Measurements from ENCODE around the gene NR2F2. TPM values are rescaled to one million over a fixed set of nuclear protein-coding genes. Genes with fewer than 3 reads are reported as not detected.
A peak's percentile ranks its signal among the peaks of the same experiment; 100 is the strongest.

Gene NR2F2
- total and polyA plus RNA-seq, 2 donors (not counting 1 experiment from before 2014, with no cell fraction given): not detected

DNA sequence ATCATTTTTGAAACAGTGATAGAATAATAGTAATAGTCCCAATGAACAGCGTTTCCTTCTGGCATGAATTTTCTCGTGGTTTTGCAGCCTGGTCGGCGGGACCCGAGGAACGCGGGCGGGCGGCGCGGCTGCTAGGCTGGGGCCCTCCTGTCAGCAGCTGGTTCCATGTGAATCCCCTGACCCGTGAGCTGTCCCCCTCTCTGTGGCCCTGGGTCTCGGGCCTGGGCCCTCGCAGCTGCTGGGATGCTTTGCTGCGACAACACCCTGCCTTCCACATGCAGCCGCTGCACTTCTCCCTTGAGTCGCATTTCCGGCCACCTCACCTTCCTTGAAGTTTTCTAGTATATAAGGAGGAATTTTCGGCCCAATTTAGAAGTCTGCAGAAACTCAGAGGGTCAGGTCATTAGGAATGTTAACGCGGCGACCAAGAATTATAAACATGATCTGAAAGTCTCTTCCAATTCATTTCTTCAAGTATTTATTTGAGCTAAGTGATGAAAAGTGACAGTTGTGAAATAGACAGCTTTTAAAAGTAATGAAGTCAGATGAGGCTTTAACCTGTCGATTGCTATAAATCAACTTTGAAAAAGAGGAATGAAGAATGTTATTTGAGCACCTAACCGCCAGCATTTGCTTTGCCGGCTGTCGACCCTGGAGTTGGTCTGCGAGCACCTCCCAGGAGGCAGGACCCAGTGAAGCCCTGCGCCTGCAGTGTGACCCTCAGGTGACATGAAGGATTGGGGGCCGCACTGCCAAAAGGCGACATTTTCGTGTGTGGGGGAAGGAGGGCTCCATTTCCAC is 27.7 kb downstream of the NR2F2 start:
- H3K27ac ChIP-seq (ENCODE audit: low read length in 2 of 2): no peak overlapping the region
- H3K4me1 ChIP-seq (ENCODE audit: control insufficient read depth in 2 of 2, insufficient read depth in 2 of 2, low read length in 2 of 2): peaks cover 21 to 24% of the 10 kb centered on the region in 2 donors
- no peaks in the 10 kb centered on the region for H3K79me2 ChIP-seq (ENCODE audit: control insufficient read depth, insufficient read depth, low read length)
- no peaks in the 10 kb centered on the region for H4K20me1 ChIP-seq (ENCODE audit: control insufficient read depth, insufficient read depth, low read length, poor library complexity, severe bottlenecking)
- Mint-ChIP-seq H3K27me3 (peaks cover 59% of the 10 kb centered on the region), H3K27ac (no peak overlapping the region), H3K4me3 (peak overlapping the region; percentile 84), H3K9me3 (ENCODE audit: insufficient read depth) (no peaks in the 10 kb centered on the region), H3K4me1 (peaks cover 21% of the 10 kb centered on the region)
- no peak for DNase-seq
- H3K27me3 ChIP-seq (replicated peaks in 1 of 4; ENCODE audit: control extremely low read depth in 1 of 4, control insufficient read depth in 3 of 4, insufficient read depth in 4 of 4, low read length in 3 of 4): peaks cover 0 to 96% (median 51%) of the 10 kb centered on the region in 4 experiments
- 13% methylated on average over 22 of the region's 31 CpGs for WGBS (ENCODE audit: insufficient coverage)
- POLR2A ChIA-PET: no interaction called here
- peak overlapping the region; percentile 56 for H3K9ac ChIP-seq (ENCODE audit: low read length)
- H3K4me2 ChIP-seq (replicated peaks; ENCODE audit: low read depth, low read length, poor library complexity, severe bottlenecking): peak overlapping the region; percentile 84
- CTCF ChIA-PET: no interaction called here
- H3K9me3 ChIP-seq (ENCODE audit: control extremely low read depth in 1 of 3, control insufficient read depth in 2 of 3, insufficient read depth in 1 of 3, low read length in 2 of 3): peaks cover 0 to 68% (median 0%) of the 10 kb centered on the region in 3 donors
- H3K4me3 ChIP-seq (ENCODE audit: control extremely low read depth in 1 of 5, extremely low read depth in 1 of 5, insufficient read depth in 1 of 5, low read depth in 2 of 5, low read length in 4 of 5): peak overlapping the region in 3 of 5 experiments; percentile 25 to 61 (median 37)
- no peak for ATAC-seq (ENCODE audit: low read depth)
- peak overlapping the region; percentile 68 for H2AFZ ChIP-seq (ENCODE audit: insufficient read depth, low read depth, low read length, poor library complexity, severe bottlenecking)
- intact Hi-C loops (cut with micrococcal nuclease): no loop called here
- no peaks in the 10 kb centered on the region for H3K36me3 ChIP-seq (replicated peaks in 1 of 2; ENCODE audit: control extremely low read depth in 1 of 2, control insufficient read depth in 1 of 2, extremely low read depth in 1 of 2, insufficient read depth in 2 of 2, low read length in 1 of 2)
- TF ChIP-seq, protein P1, sequence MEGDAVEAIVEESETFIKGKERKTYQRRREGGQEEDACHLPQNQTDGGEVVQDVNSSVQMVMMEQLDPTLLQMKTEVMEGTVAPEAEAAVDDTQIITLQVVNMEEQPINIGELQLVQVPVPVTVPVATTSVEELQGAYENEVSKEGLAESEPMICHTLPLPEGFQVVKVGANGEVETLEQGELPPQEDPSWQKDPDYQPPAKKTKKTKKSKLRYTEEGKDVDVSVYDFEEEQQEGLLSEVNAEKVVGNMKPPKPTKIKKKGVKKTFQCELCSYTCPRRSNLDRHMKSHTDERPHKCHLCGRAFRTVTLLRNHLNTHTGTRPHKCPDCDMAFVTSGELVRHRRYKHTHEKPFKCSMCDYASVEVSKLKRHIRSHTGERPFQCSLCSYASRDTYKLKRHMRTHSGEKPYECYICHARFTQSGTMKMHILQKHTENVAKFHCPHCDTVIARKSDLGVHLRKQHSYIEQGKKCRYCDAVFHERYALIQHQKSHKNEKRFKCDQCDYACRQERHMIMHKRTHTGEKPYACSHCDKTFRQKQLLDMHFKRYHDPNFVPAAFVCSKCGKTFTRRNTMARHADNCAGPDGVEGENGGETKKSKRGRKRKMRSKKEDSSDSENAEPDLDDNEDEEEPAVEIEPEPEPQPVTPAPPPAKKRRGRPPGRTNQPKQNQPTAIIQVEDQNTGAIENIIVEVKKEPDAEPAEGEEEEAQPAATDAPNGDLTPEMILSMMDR (IDR thresholded peaks at IDR 0.05): no peak
- TF ChIP-seq EZH2 (IDR thresholded peaks at IDR 0.05; ENCODE audit: borderline replicate concordance, insufficient read depth, low read depth, low read length, poor library complexity, severe bottlenecking): no peak
